Measurements from ENCODE around the gene ANGPTL8. TPM values are rescaled to one million over a fixed set of nuclear protein-coding genes. Genes with fewer than 3 reads are reported as not detected.

ANGPTL8 gene
- total RNA-seq, 2 donors from 2014 or later: not detected

- peaks cover 5% of the 10 kb centered on the region for H3K36me3 Mint-ChIP-seq (ENCODE audit: low read depth)
- H3K4me1 Mint-ChIP-seq: no peaks in the 10 kb centered on the region
- peaks cover 25% of the 10 kb centered on the region for H3K27me3 Mint-ChIP-seq
- no peak overlapping the region for H3K4me3 Mint-ChIP-seq
- no peak for ATAC-seq (replicated peaks)
- no peak overlapping the region for H3K27ac Mint-ChIP-seq
- no peaks in the 10 kb centered on the region for H3K9me3 Mint-ChIP-seq
These were observed 34.6 kb downstream of the ANGPTL8 start for GRCh38 chr19:11273989-11274388.

DNA sequence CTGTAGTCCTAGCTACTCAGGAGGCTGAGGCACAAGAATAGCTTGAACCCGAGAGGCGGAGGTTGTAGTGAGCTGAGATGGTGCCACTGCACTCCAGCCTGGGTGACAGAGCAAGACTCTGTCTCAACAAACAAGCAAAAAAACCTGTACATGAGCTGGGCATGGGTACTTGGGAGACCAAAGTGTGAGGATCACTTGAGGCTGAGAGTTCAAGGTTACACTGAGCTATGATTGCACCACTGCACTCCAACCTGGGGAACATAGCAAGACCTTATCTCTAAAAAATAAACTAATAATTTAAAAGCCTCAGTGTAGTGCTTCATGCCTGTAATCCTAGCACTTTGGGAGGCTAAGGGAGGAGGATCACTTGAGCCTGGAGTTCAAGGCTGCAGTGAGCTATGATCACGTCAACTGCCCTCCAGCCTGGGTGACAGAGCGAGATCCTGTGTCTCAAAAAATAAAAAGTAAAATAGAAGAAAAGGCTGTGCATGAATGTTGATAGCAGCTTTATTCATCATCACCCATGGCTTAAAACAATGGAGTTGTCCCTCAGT is 35.2 kb downstream of the ANGPTL8 start:
- H3K36me3 Mint-ChIP-seq (ENCODE audit: low read depth): peaks cover 5% of the 10 kb centered on the region
- H3K4me1 Mint-ChIP-seq: peaks cover 3% of the 10 kb centered on the region

GRCh38 chr19:11278670-11279069 is 39.3 kb downstream of the ANGPTL8 start:
- Mint-ChIP-seq H3K4me1 (peaks cover 6% of the 10 kb centered on the region), H3K36me3 (ENCODE audit: low read depth) (peaks cover 5% of the 10 kb centered on the region), H3K27ac (no peak overlapping the region), H3K9me3 (no peaks in the 10 kb centered on the region), H3K27me3 (peaks cover 29% of the 10 kb centered on the region), H3K4me3 (no peak overlapping the region)
- ATAC-seq (replicated peaks): no peak

More for the DNA sequence above, 35.2 kb downstream of the ANGPTL8 start:
- Mint-ChIP-seq H3K4me3 (no peak overlapping the region), H3K9me3 (no peaks in the 10 kb centered on the region), H3K27ac (no peak overlapping the region), H3K27me3 (peaks cover 25% of the 10 kb centered on the region)
- no peak for ATAC-seq (replicated peaks)

DNA sequence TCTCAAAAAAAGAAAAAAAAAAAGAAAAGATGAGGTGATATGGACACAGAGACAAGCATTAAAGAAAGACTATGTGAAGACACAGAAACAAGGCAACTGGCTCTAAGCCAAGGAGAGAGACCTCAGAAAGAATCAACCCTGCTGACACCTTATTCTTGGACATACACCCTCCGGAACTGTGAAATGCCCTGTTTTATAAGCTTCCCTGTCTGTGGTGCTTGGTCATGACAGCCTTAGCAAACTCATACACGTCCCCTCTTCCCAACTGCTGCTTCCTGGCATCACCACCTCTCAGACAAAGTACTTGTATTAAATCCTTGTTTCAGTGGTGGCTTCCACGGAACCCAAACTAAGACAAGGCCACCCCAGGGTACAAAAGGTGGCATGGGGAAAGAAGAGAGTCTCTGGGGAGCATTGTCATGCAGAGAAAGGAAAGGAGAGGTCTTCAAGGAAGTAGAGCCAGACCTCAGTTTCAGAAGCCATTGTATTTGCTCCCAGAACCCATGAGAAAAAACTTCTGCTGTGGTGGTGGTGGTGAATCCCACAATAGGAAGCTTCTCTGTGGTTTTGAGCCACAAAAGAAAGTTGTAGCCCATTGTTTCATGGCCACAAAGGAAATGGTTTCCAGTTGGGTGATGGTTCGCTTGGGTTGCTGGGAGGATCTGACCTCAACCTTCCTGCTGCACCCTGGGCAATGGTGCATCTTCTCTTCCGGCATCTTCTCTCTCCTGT is 40.3 kb downstream of the ANGPTL8 start:
- peak overlapping the region; percentile 9 for H3K27ac Mint-ChIP-seq
- H3K27me3 Mint-ChIP-seq: peaks cover 24% of the 10 kb centered on the region
- H3K4me1 Mint-ChIP-seq: peaks cover 6% of the 10 kb centered on the region
- no peaks in the 10 kb centered on the region for H3K9me3 Mint-ChIP-seq
- peak; percentile 85 for ATAC-seq (replicated peaks)
- H3K36me3 Mint-ChIP-seq (ENCODE audit: low read depth): peaks cover 5% of the 10 kb centered on the region
- peak overlapping the region; percentile 22 for H3K4me3 Mint-ChIP-seq

- H3K27ac Mint-ChIP-seq: no peak overlapping the region
- no peaks in the 10 kb centered on the region for H3K36me3 Mint-ChIP-seq (ENCODE audit: low read depth)
- no peaks in the 10 kb centered on the region for H3K9me3 Mint-ChIP-seq
- H3K4me3 Mint-ChIP-seq: no peak overlapping the region
- no peak for ATAC-seq (replicated peaks)
- peaks cover 6% of the 10 kb centered on the region for H3K4me1 Mint-ChIP-seq
- H3K27me3 Mint-ChIP-seq: peaks cover 18% of the 10 kb centered on the region
These were observed 42.1 kb downstream of the ANGPTL8 start for GRCh38 chr19:11281356-11282049.

GRCh38 chr19:11284515-11284914 is 45.1 kb downstream of the ANGPTL8 start:
- no peaks in the 10 kb centered on the region for H3K36me3 Mint-ChIP-seq (ENCODE audit: low read depth)
- no peak for ATAC-seq (replicated peaks)
- H3K9me3 Mint-ChIP-seq: no peaks in the 10 kb centered on the region
- H3K27me3 Mint-ChIP-seq: peaks cover 16% of the 10 kb centered on the region
- no peak overlapping the region for H3K27ac Mint-ChIP-seq
- H3K4me1 Mint-ChIP-seq: peaks cover 4% of the 10 kb centered on the region
- H3K4me3 Mint-ChIP-seq: no peak overlapping the region

- no peaks in the 10 kb centered on the region for H3K4me1 Mint-ChIP-seq
- H3K36me3 Mint-ChIP-seq (ENCODE audit: low read depth): no peaks in the 10 kb centered on the region
- H3K27ac Mint-ChIP-seq: no peak overlapping the region
- H3K4me3 Mint-ChIP-seq: no peak overlapping the region
- no peaks in the 10 kb centered on the region for H3K9me3 Mint-ChIP-seq
- no peak for ATAC-seq (replicated peaks)
- H3K27me3 Mint-ChIP-seq: peaks cover 16% of the 10 kb centered on the region
These were observed 47.0 kb downstream of the ANGPTL8 start for GRCh38 chr19:11286312-11286974.

- H3K27ac Mint-ChIP-seq: no peak overlapping the region
- H3K4me3 Mint-ChIP-seq: no peak overlapping the region
- H3K27me3 Mint-ChIP-seq: peaks cover 12% of the 10 kb centered on the region
- H3K36me3 Mint-ChIP-seq (ENCODE audit: low read depth): no peaks in the 10 kb centered on the region
- H3K4me1 Mint-ChIP-seq: no peaks in the 10 kb centered on the region
- no peak for ATAC-seq (replicated peaks)
- H3K9me3 Mint-ChIP-seq: no peaks in the 10 kb centered on the region
These were observed 48.9 kb downstream of the ANGPTL8 start for GRCh38 chr19:11288349-11288748.

GRCh38 chr19:11290256-11290655 is 50.8 kb downstream of the ANGPTL8 start:
- Mint-ChIP-seq H3K36me3 (ENCODE audit: low read depth) (no peaks in the 10 kb centered on the region), H3K4me1 (peaks cover 6% of the 10 kb centered on the region), H3K9me3 (no peaks in the 10 kb centered on the region), H3K27me3 (peaks cover 12% of the 10 kb centered on the region), H3K27ac (no peak overlapping the region), H3K4me3 (no peak overlapping the region)
- no peak for ATAC-seq (replicated peaks)

- Mint-ChIP-seq H3K36me3 (ENCODE audit: low read depth) (no peaks in the 10 kb centered on the region), H3K4me1 (peaks cover 6% of the 10 kb centered on the region), H3K27me3 (peaks cover 12% of the 10 kb centered on the region), H3K9me3 (no peaks in the 10 kb centered on the region), H3K4me3 (no peak overlapping the region), H3K27ac (no peak overlapping the region)
- no peak for ATAC-seq (replicated peaks)
These were observed 52.0 kb downstream of the ANGPTL8 start for GRCh38 chr19:11291415-11291814.

Other genes with a start within 250 kb of the ANGPTL8 start
- gene LDLR, start 150.2 kb upstream of the ANGPTL8 start, total RNA-seq: 10 to 100 TPM; 63.8 to 83.5 TPM
- gene SPC24, start 83.8 kb upstream of the ANGPTL8 start, total RNA-seq: 10 to 100 TPM; 44.3 to 53.9 TPM
- 1 to 10 TPM; 3.5 to 3.6 TPM for gene KANK2, start 42.1 kb upstream of the ANGPTL8 start, total RNA-seq
- gene DOCK6, start 22.9 kb downstream of the ANGPTL8 start, total RNA-seq: 1 to 10 TPM; 4.5 to 6.4 TPM
- not detected for gene TSPAN16, start 56.5 kb downstream of the ANGPTL8 start, total RNA-seq
- gene RAB3D, start 100.0 kb downstream of the ANGPTL8 start, total RNA-seq: 10 to 100 TPM in 1 of 2 donors, 1 to 10 TPM in 1; 9.7 to 13.4 TPM
- 10 to 100 TPM; 30.9 to 31.0 TPM for gene TMEM205, start 106.6 kb downstream of the ANGPTL8 start, total RNA-seq
- gene CCDC159, start 106.9 kb downstream of the ANGPTL8 start, total RNA-seq: 10 to 100 TPM; 17.4 to 45.4 TPM
- 1 to 10 TPM; 2.9 to 9.7 TPM for gene PLPPR2, start 115.8 kb downstream of the ANGPTL8 start, total RNA-seq
- 1 to 10 TPM; 1.5 to 2.4 TPM for gene SWSAP1, start 135.0 kb downstream of the ANGPTL8 start, total RNA-seq
- 10 to 100 TPM in 1 of 2 donors, 1 to 10 TPM in 1; 6.7 to 22.6 TPM for gene EPOR, start 144.7 kb downstream of the ANGPTL8 start, total RNA-seq
- gene RGL3, start 179.7 kb downstream of the ANGPTL8 start, total RNA-seq: under 1 TPM in 1 of 2 donors, not detected in 1; 0.50 TPM
- gene ODAD3, start 195.5 kb downstream of the ANGPTL8 start, total RNA-seq: under 1 TPM; 0.15 to 0.42 TPM
- 100 to 1,000 TPM; 281 to 300 TPM for gene PRKCSH, start 196.0 kb downstream of the ANGPTL8 start, total RNA-seq
- under 1 TPM in 1 of 2 donors, not detected in 1; 0.45 TPM for gene ELAVL3, start 241.4 kb downstream of the ANGPTL8 start, total RNA-seq